Hematopoietic multipotent progenitor cell treated with erythropoietin and hydrocortisone succinate and interleukin-3 and kit ligand, for 6 days (in vitro differentiated cells): ENCODE data around the gene CFAP43.
"Not testable (repeated sequence)": the region's sequence is repeated elsewhere in the genome, so short reads cannot be mapped to it uniquely, and the experiment has no call there.

ENCODE experiments used
- DNase-seq: peaks from one replicate; pipeline ENCODE4 v3.0.0-alpha.2; 2015

The CFAP43 gene

GRCh38 chr10:104223304-104223703 is 8.9 kb downstream of the CFAP43 start:
- no peak for DNase-seq

GRCh38 chr10:104220522-104220921 is 11.6 kb downstream of the CFAP43 start:
- DNase-seq: no peak

DNA sequence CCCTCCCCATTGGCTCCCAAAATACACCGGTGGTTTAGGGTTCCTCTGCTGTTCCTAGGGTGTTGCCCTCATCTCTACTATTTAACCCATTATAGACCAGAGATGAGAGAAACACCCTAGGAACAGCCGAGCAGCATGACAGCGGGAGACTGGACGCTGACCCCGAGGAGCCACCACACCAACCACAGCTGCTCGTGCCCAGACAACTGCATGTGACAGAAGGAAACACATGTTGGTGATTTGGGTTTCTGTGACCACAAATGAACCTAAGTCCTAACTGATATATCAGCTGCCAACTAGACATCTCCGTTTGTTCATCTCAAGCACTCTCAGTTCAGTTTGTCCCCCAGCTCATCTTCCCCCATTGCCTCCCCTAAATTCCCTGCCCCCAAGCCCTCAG is 13.4 kb downstream of the CFAP43 start:
- DNase-seq: peak; percentile 50

GRCh38 chr10:104216631-104217030 is 15.5 kb downstream of the CFAP43 start:
- no peak for DNase-seq

DNA sequence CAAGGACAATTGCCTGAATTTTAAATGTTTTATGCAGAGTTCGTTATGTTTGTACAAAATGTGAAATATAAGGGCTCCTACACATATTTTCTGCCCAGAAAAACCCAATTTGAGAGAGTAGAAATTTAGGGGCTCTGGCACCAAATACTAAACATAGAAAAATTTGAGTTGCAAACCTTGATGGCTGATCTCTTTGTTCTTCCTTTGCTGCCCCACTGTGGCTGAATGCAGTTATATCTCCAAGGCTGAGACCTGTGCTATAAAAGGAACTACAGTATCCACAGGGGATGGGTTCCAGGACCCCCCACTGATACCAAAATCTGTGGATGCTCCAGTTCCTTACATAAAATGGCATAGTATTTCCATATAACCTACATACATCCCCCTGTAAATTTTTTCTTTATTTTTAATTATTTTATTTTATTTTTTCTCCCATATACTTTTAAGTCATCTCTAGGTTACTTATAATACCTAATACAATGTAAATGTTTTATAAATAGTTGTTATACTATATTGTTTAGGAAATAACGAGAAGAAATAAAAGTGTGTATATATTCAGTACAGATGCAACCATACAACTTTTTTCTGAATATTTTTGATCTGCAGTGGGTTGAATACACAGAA is 22.5 kb downstream of the CFAP43 start:
- peak; percentile 81 for DNase-seq

GRCh38 chr10:104208730-104209129 is 23.4 kb downstream of the CFAP43 start:
- DNase-seq: no peak

- DNase-seq: no peak
Observed at GRCh38 chr10:104202231-104202630, 29.9 kb downstream of the CFAP43 start.

- no peak for DNase-seq
Observed at GRCh38 chr10:104201636-104202035, 30.5 kb downstream of the CFAP43 start.

- no peak for DNase-seq
Observed at GRCh38 chr10:104199567-104199966, 32.6 kb downstream of the CFAP43 start.

GRCh38 chr10:104197364-104197763 is 34.8 kb downstream of the CFAP43 start:
- DNase-seq: no peak

DNA sequence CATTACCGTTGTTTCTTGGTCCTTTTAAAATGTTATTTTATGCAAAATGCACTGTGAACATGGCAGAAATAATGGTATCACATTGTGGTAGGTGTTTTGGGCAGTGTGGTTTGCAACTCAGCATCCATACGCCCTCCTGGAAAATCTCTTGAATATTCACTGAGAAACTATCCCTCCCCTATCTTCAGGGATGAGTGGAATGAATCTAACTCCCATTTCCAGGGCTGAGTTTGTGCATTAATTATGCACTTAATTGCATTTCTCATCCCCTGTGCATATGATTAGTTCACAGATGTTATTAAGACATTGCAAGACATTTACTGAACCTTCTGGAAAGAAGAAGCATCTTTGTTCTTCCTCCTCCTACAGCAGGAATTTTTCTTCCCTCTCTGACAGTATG is 36.5 kb downstream of the CFAP43 start:
- no peak for DNase-seq

- no peak for DNase-seq
Observed at GRCh38 chr10:104193787-104194186, 38.4 kb downstream of the CFAP43 start.

- DNase-seq: no peak
Observed at GRCh38 chr10:104190695-104191094, 41.5 kb downstream of the CFAP43 start.

- no peak for DNase-seq
Observed at GRCh38 chr10:104183682-104184081, 48.5 kb downstream of the CFAP43 start.

- DNase-seq: not testable (repeated sequence)
Observed at GRCh38 chr10:104174136-104174535, 58.0 kb downstream of the CFAP43 start.

DNA sequence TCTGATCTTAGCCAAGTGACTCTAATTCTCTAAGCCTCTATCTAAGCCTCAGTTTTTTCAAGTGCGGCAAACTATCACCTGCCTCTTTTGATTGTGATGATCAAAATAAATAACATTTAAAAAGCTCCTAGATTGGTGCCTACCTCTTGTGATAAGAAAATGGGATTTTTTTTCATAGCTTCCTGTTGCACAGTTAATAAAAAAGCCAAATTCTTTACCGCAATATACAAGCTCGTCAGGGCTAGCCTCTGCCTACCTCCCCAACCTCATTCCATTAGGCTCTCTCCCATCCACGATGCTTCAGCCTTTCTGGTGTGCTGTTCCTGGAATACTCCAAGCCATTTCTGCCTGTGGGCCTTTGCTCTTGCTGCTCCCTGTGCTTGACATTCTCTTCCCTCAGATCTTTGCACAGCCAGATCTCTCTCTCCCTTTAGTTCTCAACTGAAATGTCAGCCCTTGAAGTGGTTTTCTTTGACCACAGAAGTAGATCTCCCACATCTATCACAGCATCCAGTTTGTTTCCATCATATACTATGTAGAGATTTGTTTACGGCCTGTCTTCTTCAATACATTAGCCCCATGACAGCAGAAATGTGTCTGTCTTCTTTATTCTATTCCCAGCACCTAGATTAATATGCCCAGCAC is 61.4 kb downstream of the CFAP43 start:
- DNase-seq: no peak

DNA sequence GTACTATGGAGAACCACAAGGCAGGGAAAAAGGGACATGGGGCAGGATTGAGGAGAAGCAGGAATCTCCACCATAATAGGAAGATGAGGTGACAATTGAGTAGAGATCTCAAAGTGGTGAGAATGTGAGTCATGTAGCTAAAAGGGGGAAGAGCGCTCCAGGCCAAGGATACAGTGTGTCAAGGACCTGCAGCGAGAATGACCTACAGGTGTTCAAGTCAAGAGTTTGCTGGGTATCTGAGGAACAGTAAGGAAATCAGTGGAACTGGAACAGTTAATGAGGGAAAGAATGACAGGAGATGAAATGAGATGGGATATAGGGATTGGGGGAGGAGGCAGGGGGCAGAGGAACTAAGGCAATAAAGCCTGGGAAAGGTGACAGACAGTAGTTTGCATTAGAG is 76.6 kb downstream of the CFAP43 start:
- DNase-seq: no peak

DNA sequence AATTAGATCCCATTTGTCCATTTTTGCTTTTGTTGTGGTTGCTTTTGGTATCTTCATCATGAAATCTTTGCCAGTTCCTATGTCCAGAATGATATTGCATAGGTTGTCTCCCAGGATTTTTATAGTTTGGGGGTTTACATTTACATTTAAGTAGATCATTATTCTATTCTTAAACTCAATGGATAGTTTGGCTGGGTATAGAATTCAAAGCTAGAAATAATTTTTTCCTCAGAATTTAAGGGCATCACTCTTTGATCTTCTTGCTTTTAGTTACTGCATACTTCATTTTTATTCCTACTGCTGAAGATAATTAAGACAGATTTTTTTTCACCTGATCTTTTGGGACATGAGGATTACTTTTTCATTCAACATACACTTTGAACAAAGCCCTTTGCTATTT is 80.4 kb downstream of the CFAP43 start:
- no peak for DNase-seq

DNA sequence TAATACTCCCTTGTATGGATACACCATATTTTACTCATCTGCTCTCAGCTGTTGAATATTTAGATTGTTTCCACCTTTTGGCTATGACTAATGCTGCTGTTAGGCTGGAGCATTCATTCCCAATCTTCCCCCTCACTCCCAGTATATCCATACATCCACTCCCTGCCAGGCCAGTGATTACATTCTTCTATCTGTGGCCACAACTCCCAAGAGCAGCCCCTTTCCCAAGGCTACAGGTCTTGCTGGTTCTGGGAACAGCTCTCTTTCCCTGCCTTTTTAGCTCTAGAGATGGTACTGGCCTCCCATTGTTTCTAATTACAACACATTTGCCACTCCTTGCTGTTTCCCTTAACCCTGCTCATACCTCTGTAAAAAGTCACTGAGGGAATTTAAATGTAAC is 82.0 kb downstream of the CFAP43 start:
- no peak for DNase-seq

DNA sequence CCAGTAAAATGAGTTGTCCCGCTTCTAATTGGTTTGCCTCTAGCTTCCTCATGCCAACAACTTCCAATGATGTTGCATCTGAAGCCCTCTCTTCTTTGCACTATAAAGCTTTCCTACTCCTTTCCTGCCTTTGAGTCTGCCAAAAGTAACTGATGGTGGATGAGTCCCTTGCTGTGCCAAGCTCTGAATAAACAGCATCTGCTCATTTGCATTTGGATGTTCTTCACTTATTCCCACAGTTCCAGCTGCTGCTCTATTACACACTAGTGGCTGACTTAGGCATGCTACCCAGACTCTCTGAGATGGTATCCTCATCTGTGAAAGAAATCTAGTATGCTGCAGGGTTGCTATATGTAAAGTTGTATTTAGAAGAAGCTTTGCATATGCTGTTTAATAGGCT is 85.3 kb downstream of the CFAP43 start:
- no peak for DNase-seq

DNA sequence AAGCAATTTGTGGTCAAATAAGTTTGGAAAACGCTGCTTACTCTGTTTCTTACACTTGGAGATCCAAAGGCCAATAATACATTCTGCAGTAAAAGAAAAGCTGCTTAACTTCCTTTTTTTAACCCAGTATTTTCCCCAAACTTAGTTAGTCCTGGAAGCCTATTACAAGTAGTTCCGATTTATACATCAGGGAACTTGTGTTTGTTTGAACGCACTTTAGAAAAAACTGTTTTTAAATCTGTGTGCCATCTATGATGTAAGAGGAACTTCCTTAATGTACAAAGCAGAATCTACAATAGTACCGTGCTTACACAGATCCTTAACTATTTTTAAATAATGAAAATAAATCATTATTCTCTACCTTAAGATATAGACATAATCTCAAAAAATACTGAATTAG is 87.2 kb downstream of the CFAP43 start:
- peak; percentile 5 for DNase-seq

DNA sequence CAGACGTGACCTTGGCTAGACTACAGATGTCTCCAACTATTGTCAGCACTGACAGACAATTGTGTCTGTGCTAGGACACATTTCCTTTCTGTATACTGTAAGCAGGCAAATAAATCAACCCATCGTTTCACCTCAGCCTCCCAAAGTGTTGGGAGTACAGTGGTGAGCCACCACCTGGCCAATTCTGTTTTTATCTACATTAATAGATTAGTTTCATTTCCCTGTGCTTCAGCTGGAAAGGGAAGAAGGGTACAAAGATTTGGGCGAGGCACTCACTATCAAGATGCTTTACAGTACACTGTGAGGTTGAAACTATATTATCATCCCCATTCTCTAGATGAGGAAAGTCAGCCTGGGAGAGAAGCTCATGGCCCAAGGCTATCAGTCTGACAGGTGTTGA is 88.3 kb downstream of the CFAP43 start:
- DNase-seq: no peak

DNA sequence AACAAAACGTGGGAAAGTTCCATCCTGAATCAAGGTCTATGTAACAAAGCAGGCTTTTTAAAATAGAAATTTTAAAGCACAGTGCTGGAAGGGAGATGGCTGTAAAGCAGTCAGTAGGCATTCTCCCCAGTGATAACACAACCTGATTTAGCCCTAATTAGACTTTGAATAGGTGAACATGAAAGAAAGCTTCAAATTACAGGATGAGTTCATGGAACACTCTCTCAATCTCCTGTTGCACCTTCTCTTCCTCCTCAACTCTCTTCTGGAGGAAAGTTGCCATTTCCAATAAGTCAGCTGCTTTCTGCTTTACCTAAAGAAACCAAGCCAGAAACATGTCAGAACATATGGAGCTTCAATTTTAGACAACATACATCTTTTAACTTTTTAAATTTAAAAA is 90.1 kb downstream of the CFAP43 start:
- no peak for DNase-seq

GRCh38 chr10:104139221-104139620 is 92.9 kb downstream of the CFAP43 start:
- DNase-seq: peak; percentile 47

GRCh38 chr10:104138131-104138530 is 94.0 kb downstream of the CFAP43 start:
- no peak for DNase-seq
